CD4-positive, alpha-beta T cell (primary cell): ENCODE measurements around the gene DYRK1A. TPM values are rescaled to one million over a fixed set of nuclear protein-coding genes. Genes with fewer than 3 reads are reported as not detected.
A peak's percentile ranks its signal among the peaks of the same experiment; 100 is the strongest.

Experiments used
- ATAC-seq: fragments of 200-7000 bp; cut with Tn5 transposase; one replicate; pipeline ENCODE4 v1.10.0; 2022; ENCODE audit warnings: mild to moderate bottlenecking; ENCODE audit not compliant: poor library complexity
- CTCF ChIA-PET: fragments of 350-600 bp; sonication (Branson Sonifier 250); formaldehyde crosslinking; loops from one replicate; lab custom pipeline; 2021; ENCODE audit warnings: antibody characterized with exemption, inconsistent platforms; lab: Charles Lee
- POLR2A ChIA-PET: fragments of 350-600 bp; sonication (Branson Sonifier 250); formaldehyde crosslinking; loops from one replicate; lab custom pipeline; 2021; ENCODE audit warnings: antibody characterized with exemption, inconsistent platforms; lab: Charles Lee
- DNase-seq, 14 experiments: peaks; one replicate each; pipeline ENCODE4 v3.0.0-alpha.2; 2013 to 2020; ENCODE audit warnings: mixed read lengths in 2 of 14
- H3K27ac ChIP-seq, 2 donors: one replicate each; pipeline versions ENCODE4 v1.5.1 to v1.7.0; 2013; ENCODE audit warnings: low read length in 2 of 2, low read depth in 1 of 2, mild to moderate bottlenecking in 1 of 2
- H3K27me3 ChIP-seq, 2 experiments: 1 replicate in 1 of 2; 2 replicates in 1 of 2; pipeline versions ENCODE4 v1.6.1 to v1.7.0; 2013; ENCODE audit warnings: low read length in 2 of 2, control low read depth in 1 of 2, mild to moderate bottlenecking in 1 of 2, moderate library complexity in 1 of 2; ENCODE audit not compliant: insufficient read depth in 2 of 2, control insufficient read depth in 1 of 2
- H3K36me3 ChIP-seq: one replicate; pipeline ENCODE4 v1.6.1; 2013; ENCODE audit warnings: low read length, control low read depth; ENCODE audit not compliant: insufficient read depth
- H3K4me1 ChIP-seq: one replicate; pipeline ENCODE4 v1.6.1; 2013; ENCODE audit warnings: low read length, control low read depth; ENCODE audit not compliant: insufficient read depth
- H3K4me3 ChIP-seq: one replicate; pipeline ENCODE4 v1.5.1; 2013; ENCODE audit warnings: mild to moderate bottlenecking, low read length, moderate library complexity
- H3K9me3 ChIP-seq, 2 experiments: 1 replicate in 1 of 2; 2 replicates in 1 of 2; pipeline versions ENCODE4 v1.6.1 to v1.7.0; 2013; ENCODE audit warnings: low read length in 2 of 2, mild to moderate bottlenecking in 2 of 2, control low read depth in 1 of 2, moderate library complexity in 1 of 2; ENCODE audit not compliant: control insufficient read depth in 1 of 2, insufficient read depth in 1 of 2
- H3K27ac Mint-ChIP-seq: one replicate; pipeline ENCODE4 v1.8.0; 2020; ENCODE audit warnings: mixed read lengths
- H3K27me3 Mint-ChIP-seq: one replicate; pipeline ENCODE4 v1.8.0; 2021; ENCODE audit warnings: mixed read lengths
- H3K36me3 Mint-ChIP-seq: one replicate; pipeline ENCODE4 v1.8.0; 2021; ENCODE audit warnings: low read depth, mixed read lengths
- H3K4me1 Mint-ChIP-seq: one replicate; pipeline ENCODE4 v1.8.0; 2021; ENCODE audit warnings: low read depth, mixed read lengths
- H3K4me3 Mint-ChIP-seq: one replicate; pipeline ENCODE4 v1.8.0; 2020; ENCODE audit warnings: mild to moderate bottlenecking, mixed read lengths
- H3K9me3 Mint-ChIP-seq: one replicate; pipeline ENCODE4 v1.8.0; 2020; ENCODE audit warnings: mixed read lengths
- intact Hi-C, 2 experiments: fragments of 100-400 bp; cut with DNase I in 1 of 2; cut with micrococcal nuclease in 1 of 2; formaldehyde crosslinking; loops; one replicate each; pipeline versions ENCODE4 v1.15.1 to v1.9.0; 2023 to 2025; cut with DNase I, micrococcal nuclease
- total RNA-seq, 174 experiments: library from RNA in 2 of 174; stranded (reverse) in 2 of 174; gene quantifications; one replicate each; pipeline ENCODE4 v1.2.3 and lab custom pipeline; 2021 to 2026
- TF ChIP-seq, protein P1 (sequence below): fragments of 200-600 bp; IDR thresholded peaks from one replicate; pipeline ENCODE4 v1.8.0; 2022; ENCODE audit warnings: antibody characterized with exemption, mild to moderate bottlenecking

DYRK1A gene
- total RNA-seq, 2 experiments from 2014 or later: 135 to 145 TPM

DNA sequence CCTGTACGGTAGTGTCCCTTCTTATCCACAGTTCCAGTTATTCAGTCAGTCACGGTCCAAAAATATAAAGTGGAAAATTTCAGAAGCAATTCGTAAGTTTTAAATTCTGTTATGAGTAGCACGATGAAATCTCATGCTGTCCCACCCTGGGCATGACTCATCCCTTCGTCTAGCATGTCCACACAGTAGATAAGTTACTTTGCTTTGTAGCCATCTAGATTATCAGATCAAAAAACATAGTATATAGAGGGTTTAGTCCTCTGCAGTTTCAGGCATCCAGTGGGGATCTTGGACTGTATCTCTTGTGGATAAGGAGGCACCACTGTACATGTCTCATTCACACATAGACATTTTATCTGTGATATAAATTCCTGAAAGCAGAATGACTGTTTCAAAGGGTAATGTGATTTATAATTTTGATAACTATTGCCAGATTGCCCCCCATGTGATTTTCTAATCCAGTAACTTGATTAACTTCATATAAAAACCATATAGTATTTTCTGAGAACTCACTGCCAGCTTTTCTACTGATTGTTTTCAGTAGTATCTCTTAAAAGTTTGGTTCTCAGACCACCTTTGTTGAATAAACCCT lies 143.3 kb downstream of the DYRK1A start:
- peak overlapping the region; percentile 28 for H3K27ac Mint-ChIP-seq
- no peak overlapping the region for H3K4me3 Mint-ChIP-seq
- H3K9me3 Mint-ChIP-seq: no peaks in the 10 kb centered on the region
- no peak overlapping the region for H3K27ac ChIP-seq
- H3K4me1 ChIP-seq: no peaks in the 10 kb centered on the region
- intact Hi-C loops: no loop called here
- TF ChIP-seq, protein P1, sequence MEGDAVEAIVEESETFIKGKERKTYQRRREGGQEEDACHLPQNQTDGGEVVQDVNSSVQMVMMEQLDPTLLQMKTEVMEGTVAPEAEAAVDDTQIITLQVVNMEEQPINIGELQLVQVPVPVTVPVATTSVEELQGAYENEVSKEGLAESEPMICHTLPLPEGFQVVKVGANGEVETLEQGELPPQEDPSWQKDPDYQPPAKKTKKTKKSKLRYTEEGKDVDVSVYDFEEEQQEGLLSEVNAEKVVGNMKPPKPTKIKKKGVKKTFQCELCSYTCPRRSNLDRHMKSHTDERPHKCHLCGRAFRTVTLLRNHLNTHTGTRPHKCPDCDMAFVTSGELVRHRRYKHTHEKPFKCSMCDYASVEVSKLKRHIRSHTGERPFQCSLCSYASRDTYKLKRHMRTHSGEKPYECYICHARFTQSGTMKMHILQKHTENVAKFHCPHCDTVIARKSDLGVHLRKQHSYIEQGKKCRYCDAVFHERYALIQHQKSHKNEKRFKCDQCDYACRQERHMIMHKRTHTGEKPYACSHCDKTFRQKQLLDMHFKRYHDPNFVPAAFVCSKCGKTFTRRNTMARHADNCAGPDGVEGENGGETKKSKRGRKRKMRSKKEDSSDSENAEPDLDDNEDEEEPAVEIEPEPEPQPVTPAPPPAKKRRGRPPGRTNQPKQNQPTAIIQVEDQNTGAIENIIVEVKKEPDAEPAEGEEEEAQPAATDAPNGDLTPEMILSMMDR: no peak
- CTCF ChIA-PET: no interaction called here
- ATAC-seq (no peak), DNase-seq (no peak)
- no peak overlapping the region for H3K4me3 ChIP-seq
- no peaks in the 10 kb centered on the region for H3K27me3 Mint-ChIP-seq
- H3K9me3 ChIP-seq: no peaks in the 10 kb centered on the region
- no peaks in the 10 kb centered on the region for H3K27me3 ChIP-seq
- POLR2A ChIA-PET: no interaction called here
- H3K36me3 ChIP-seq: peaks cover 94% of the 10 kb centered on the region
- peaks cover 6% of the 10 kb centered on the region for H3K4me1 Mint-ChIP-seq
- peaks cover 22% of the 10 kb centered on the region for H3K36me3 Mint-ChIP-seq

DNA sequence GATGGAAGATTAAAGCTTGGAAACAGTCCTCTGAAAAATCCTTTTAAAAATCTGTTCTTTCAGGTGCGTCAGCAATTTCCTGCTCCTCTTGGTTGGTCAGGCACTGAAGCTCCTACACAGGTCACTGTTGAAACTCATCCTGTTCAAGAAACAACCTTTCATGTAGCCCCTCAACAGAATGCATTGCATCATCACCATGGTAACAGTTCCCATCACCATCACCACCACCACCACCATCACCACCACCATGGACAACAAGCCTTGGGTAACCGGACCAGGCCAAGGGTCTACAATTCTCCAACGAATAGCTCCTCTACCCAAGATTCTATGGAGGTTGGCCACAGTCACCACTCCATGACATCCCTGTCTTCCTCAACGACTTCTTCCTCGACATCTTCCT lies 145.3 kb downstream of the DYRK1A start:
- Mint-ChIP-seq H3K4me1 (peaks cover 6% of the 10 kb centered on the region), H3K36me3 (peaks cover 41% of the 10 kb centered on the region), H3K27ac (peak overlapping the region; percentile 22), H3K27me3 (no peaks in the 10 kb centered on the region), H3K9me3 (no peaks in the 10 kb centered on the region), H3K4me3 (no peak overlapping the region)
- Histone ChIP-seq H3K4me3 (no peak overlapping the region), H3K27me3 (no peaks in the 10 kb centered on the region), H3K36me3 (peaks cover 75% of the 10 kb centered on the region), H3K9me3 (no peaks in the 10 kb centered on the region), H3K4me1 (no peaks in the 10 kb centered on the region), H3K27ac (no peak overlapping the region)
- ChIA-PET POLR2A (interaction anchor here (1.3 to 1.5 kb wide), 2 partner anchors 12 to 52 kb away, joined by 3 to 4 read pairs; no protein-coding TSS in a partner anchor), CTCF (no interaction called here)
- intact Hi-C loops: no loop called here
- TF ChIP-seq, protein P1: no peak
- DNase-seq (no peak), ATAC-seq (no peak)

DNA sequence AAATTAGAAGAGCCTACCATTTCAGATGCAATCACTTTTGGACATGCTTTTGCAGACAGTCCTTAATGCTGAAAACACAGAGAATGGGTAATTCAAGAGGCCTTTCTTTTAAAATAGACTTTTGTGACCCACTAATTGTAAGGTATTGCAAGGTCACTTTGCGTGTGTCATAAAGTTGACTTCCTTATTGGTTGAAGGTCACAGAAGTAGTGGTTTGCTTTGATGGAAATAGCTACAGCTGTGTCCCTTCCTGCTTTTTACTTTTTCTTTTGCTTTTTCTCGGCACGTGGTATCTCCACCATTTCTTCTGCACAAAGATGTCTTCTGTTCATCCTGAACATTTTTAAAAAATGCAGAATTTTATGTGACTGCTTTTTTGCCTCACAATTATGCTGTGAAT lies 146.8 kb downstream of the DYRK1A start:
- Mint-ChIP-seq H3K27me3 (no peaks in the 10 kb centered on the region), H3K9me3 (no peaks in the 10 kb centered on the region), H3K4me1 (peaks cover 6% of the 10 kb centered on the region), H3K36me3 (peaks cover 48% of the 10 kb centered on the region), H3K4me3 (no peak overlapping the region), H3K27ac (peak overlapping the region; percentile 49)
- POLR2A ChIA-PET: no interaction called here
- H3K9me3 ChIP-seq: no peaks in the 10 kb centered on the region
- no peak for ATAC-seq
- no peak overlapping the region for H3K27ac ChIP-seq
- no peak overlapping the region for H3K4me3 ChIP-seq
- H3K36me3 ChIP-seq: peaks cover 60% of the 10 kb centered on the region
- CTCF ChIA-PET: no interaction called here
- intact Hi-C loops: no loop called here
- DNase-seq: no peak
- no peaks in the 10 kb centered on the region for H3K4me1 ChIP-seq
- H3K27me3 ChIP-seq: no peaks in the 10 kb centered on the region
- TF ChIP-seq, protein P1: no peak
